Liver (tissue), 9 donors: ENCODE measurements around the gene CDIPT. TPM values are rescaled to one million over a fixed set of nuclear protein-coding genes. Genes with fewer than 3 reads are reported as not detected.

Experiments used
- DNase-seq: peaks from one replicate; pipeline ENCODE4 v3.0.0-alpha.2; 2017; ENCODE audit warnings: low spot score
- H3K27ac ChIP-seq, 2 donors: one replicate each; pipeline ENCODE4 v1.7.0; 2013; ENCODE audit warnings: inconsistent platforms in 2 of 2, low read length in 2 of 2, control low read depth in 1 of 2, low read depth in 1 of 2, mild to moderate bottlenecking in 1 of 2
- H3K27me3 ChIP-seq, 4 donors: one replicate each; pipeline versions ENCODE4 v1.6.1 to v1.7.0; 2013; ENCODE audit warnings: low read length in 3 of 4, inconsistent platforms in 1 of 4, mild to moderate bottlenecking in 1 of 4, moderate library complexity in 1 of 4; ENCODE audit not compliant: control insufficient read depth in 4 of 4, insufficient read depth in 4 of 4
- H3K36me3 ChIP-seq, 4 donors: one replicate each; pipeline versions ENCODE4 v1.6.1 to v1.7.0; 2013; ENCODE audit warnings: low read length in 3 of 4, mild to moderate bottlenecking in 3 of 4, low read depth in 1 of 4, moderate library complexity in 1 of 4; ENCODE audit not compliant: control insufficient read depth in 4 of 4, insufficient read depth in 3 of 4
- H3K4me1 ChIP-seq, 4 donors: one replicate each; pipeline versions ENCODE4 v1.6.1 to v1.7.0; 2013; ENCODE audit warnings: low read length in 3 of 4, mild to moderate bottlenecking in 3 of 4, moderate library complexity in 1 of 4; ENCODE audit not compliant: control insufficient read depth in 4 of 4, insufficient read depth in 4 of 4
- H3K4me3 ChIP-seq, 3 donors: one replicate each; pipeline versions ENCODE4 v1.6.1 to v1.7.0; 2013; ENCODE audit warnings: low read length in 3 of 3, control low read depth in 1 of 3, low read depth in 1 of 3, mild to moderate bottlenecking in 1 of 3
- H3K9ac ChIP-seq, 2 donors: one replicate each; pipeline ENCODE4 v1.7.0; 2013; ENCODE audit warnings: low read length in 2 of 2, mild to moderate bottlenecking in 2 of 2, moderate library complexity in 2 of 2, control low read depth in 1 of 2, low read depth in 1 of 2
- H3K9me3 ChIP-seq, 4 donors: one replicate each; pipeline versions ENCODE4 v1.6.1 to v1.7.0; 2013; ENCODE audit warnings: low read length in 3 of 4; ENCODE audit not compliant: control insufficient read depth in 4 of 4
- EGR1 ChIP-seq, 2 donors: IDR thresholded peaks; 2 replicates each; pipeline ENCODE4 v1.6.1; 2016 to 2018; ENCODE audit warnings: antibody characterized with exemption in 2 of 2, low read depth in 2 of 2
- FOXA1 ChIP-seq: IDR thresholded peaks from 2 replicates; pipeline ENCODE4 v1.6.1; 2016; ENCODE audit warnings: antibody characterized with exemption
- FOXA2 ChIP-seq: IDR thresholded peaks from 2 replicates; pipeline ENCODE4 v1.6.1; 2016; ENCODE audit warnings: antibody characterized with exemption
- HNF4A ChIP-seq, 2 donors: conservative IDR thresholded peaks; 2 replicates each; pipeline ENCODE4 v1.6.1; 2016; ENCODE audit warnings: antibody characterized with exemption in 2 of 2, mild to moderate bottlenecking in 2 of 2
- JUND ChIP-seq, 2 donors: IDR thresholded peaks; 2 replicates each; pipeline ENCODE4 v1.6.1; 2016; ENCODE audit warnings: antibody characterized with exemption in 2 of 2
- NR2F2 ChIP-seq: IDR thresholded peaks from 2 replicates; pipeline ENCODE4 v1.6.1; 2016; ENCODE audit warnings: antibody characterized with exemption
- RAD21 ChIP-seq, 2 donors: IDR thresholded peaks; 2 replicates each; pipeline ENCODE4 v1.6.1; 2016; ENCODE audit warnings: antibody characterized with exemption in 2 of 2, mild to moderate bottlenecking in 2 of 2
- REST ChIP-seq: IDR thresholded peaks from 2 replicates; pipeline ENCODE4 v1.6.1; 2016; ENCODE audit warnings: antibody characterized with exemption, mild to moderate bottlenecking
- RXRA ChIP-seq, 2 donors: IDR thresholded peaks; 2 replicates each; pipeline ENCODE4 v1.6.1; 2017 to 2018; ENCODE audit warnings: antibody characterized with exemption in 2 of 2, mild to moderate bottlenecking in 1 of 2
- SP1 ChIP-seq: IDR thresholded peaks from 2 replicates; pipeline ENCODE4 v1.6.1; 2018; ENCODE audit warnings: antibody characterized with exemption, mild to moderate bottlenecking
- TAF1 ChIP-seq: conservative IDR thresholded peaks from 2 replicates; pipeline ENCODE4 v1.6.1; 2016; ENCODE audit warnings: antibody characterized with exemption, mild to moderate bottlenecking
- YY1 ChIP-seq: IDR thresholded peaks from 2 replicates; pipeline ENCODE4 v1.6.1; 2016; ENCODE audit warnings: antibody characterized with exemption, mild to moderate bottlenecking
- ZBTB33 ChIP-seq: IDR thresholded peaks from 2 replicates; pipeline ENCODE4 v1.6.1; 2016; ENCODE audit warnings: antibody characterized with exemption
- WGBS: extraction: QIAGEN DNeasy Blood & Tissue Kit; methylation state at CpG from one replicate; pipeline ENCODE4 v1.1.7; 2013; 5-methylcytosine and 5-hydroxymethylcytosine counted together
- polyA plus RNA-seq, 2 donors: library from polyadenylated mRNA; stranded (reverse) in 1 of 2; unstranded in 1 of 2; fragments of 200-250 nt in 1 of 2; fragments of >200 nt in 1 of 2; fragmentation: Nextera tagmentation in 1 of 2; extraction: Ambion mirVana in 1 of 2; gene quantifications; one replicate each; pipeline versions ENCODE4 v1.2.1 to v1.2.3, GENCODE V29; 2013 to 2015
- total RNA-seq, 2 donors: library from RNA; depleted of rRNA; stranded (reverse); fragments of >200 nt; gene quantifications; one replicate each; pipeline ENCODE4 v1.2.3, GENCODE V29; 2014
- TF ChIP-seq, protein P1 (sequence below): IDR thresholded peaks from 2 replicates; pipeline ENCODE4 v1.6.1; 2016; ENCODE audit warnings: antibody characterized with exemption
- TF ChIP-seq, protein P2 (sequence below): IDR thresholded peaks from 2 replicates; pipeline ENCODE4 v1.6.1; 2016; ENCODE audit warnings: antibody characterized with exemption
- donor health status: healthy.
- donor health status: healthy.
- donor health status: healthy.
- donor health status: healthy.
- donor health status: healthy.

The CDIPT gene
- total and polyA plus RNA-seq, 4 donors = 31.4 to 102 (median 38.4) TPM

- H3K27me3 ChIP-seq = no peaks in the 10 kb centered on the region
- no peak overlapping the region for H3K9ac ChIP-seq
- H3K27ac ChIP-seq = peak overlapping the region; percentile 85 to 88
- H3K4me3 ChIP-seq = no peak overlapping the region
- H3K36me3 ChIP-seq = peaks cover 2 to 10% (median 4%) of the 10 kb centered on the region in 4 donors
- H3K9me3 ChIP-seq = no peaks in the 10 kb centered on the region
- WGBS = 43% methylated on average over 9 of the region's 9 CpGs
- peaks cover 18 to 55% (median 33%) of the 10 kb centered on the region in 4 donors for H3K4me1 ChIP-seq
- DNase-seq = no peak
- TF ChIP-seq REST (no peak), RXRA (IDR thresholded peaks at IDR 0.05) (no peak), EGR1 (IDR thresholded peaks at IDR 0.05; ENCODE audit: low read depth in 2 of 2) (no peak), RAD21 (IDR thresholded peaks at IDR 0.05) (no peak)
- TF ChIP-seq, protein P1, sequence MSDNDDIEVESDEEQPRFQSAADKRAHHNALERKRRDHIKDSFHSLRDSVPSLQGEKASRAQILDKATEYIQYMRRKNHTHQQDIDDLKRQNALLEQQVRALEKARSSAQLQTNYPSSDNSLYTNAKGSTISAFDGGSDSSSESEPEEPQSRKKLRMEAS = no peak
- TF ChIP-seq, protein P2, sequence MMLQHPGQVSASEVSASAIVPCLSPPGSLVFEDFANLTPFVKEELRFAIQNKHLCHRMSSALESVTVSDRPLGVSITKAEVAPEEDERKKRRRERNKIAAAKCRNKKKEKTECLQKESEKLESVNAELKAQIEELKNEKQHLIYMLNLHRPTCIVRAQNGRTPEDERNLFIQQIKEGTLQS = no peak
These were observed 52.3 kb downstream of the CDIPT start for GRCh38 chr16:29810699-29811169.

DNA sequence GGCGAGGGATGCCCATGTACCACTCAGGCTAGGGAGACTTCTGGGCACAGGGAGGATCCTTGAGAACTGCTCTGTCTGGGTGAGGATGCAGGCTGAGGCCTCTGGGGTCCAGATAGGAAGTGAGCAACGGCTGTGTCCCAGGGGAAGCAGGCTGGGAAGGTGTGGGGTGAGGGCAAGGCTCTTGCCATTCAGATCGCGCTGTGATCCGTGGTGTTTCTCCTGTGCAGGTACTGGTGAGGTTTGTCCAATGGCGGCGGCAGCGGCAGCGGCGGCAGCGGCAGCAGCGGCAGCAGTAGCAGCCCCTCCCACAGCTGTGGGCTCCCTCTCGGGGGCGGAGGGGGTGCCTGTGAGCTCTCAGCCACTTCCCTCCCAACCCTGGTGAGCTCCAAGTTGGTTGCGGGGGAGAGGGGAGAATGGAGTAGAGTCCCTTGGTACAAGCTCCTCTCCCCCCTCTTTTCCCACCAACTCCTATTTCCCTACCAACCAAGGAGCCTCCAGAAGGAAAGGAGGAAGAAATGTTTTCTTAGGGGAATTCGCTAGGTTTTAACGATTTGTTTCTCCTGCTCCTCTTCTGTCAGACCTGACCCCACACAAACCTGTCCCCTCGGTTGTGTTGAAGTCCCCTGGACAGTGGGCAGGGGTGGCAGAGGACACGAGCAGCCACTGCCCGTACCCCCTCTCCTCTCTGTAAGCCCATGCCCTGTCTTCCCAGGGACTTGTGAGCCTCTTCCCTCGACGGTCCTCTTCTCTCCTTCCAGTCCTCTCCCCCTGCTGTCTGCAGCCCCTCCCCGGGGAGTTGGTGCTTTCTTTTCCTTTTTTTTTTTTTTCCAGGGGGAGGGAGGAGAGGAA, 53.0 kb downstream of the CDIPT start:
- no peak for DNase-seq
- WGBS = 76% methylated on average over 23 of the region's 23 CpGs
- H3K36me3 ChIP-seq = peaks cover 2 to 10% (median 4%) of the 10 kb centered on the region in 4 donors
- no peak overlapping the region for H3K4me3 ChIP-seq
- H3K9me3 ChIP-seq = no peaks in the 10 kb centered on the region
- H3K27ac ChIP-seq = peak overlapping the region; percentile 8 to 85
- TF ChIP-seq FOXA2 = no peak
- no peak for TF ChIP-seq HNF4A (conservative IDR thresholded peaks at IDR 0.05)
- TF ChIP-seq, protein P1 = no peak
- no peak for TF ChIP-seq FOXA1
- no peak for TF ChIP-seq ZBTB33
- no peak for TF ChIP-seq YY1
- no peak for TF ChIP-seq RXRA (IDR thresholded peaks at IDR 0.05)
- no peak for TF ChIP-seq NR2F2
- TF ChIP-seq EGR1 (IDR thresholded peaks at IDR 0.05; ENCODE audit: low read depth in 2 of 2) = no peak
- TF ChIP-seq RAD21 (IDR thresholded peaks at IDR 0.05) = no peak
- no peak for TF ChIP-seq JUND (IDR thresholded peaks at IDR 0.05)
- TF ChIP-seq REST = no peak
- TF ChIP-seq, protein P2 = no peak
- no peak for TF ChIP-seq SP1
- no peak for TF ChIP-seq TAF1
- H3K27me3 ChIP-seq = no peaks in the 10 kb centered on the region
- no peak overlapping the region for H3K9ac ChIP-seq
- peaks cover 16 to 51% (median 30%) of the 10 kb centered on the region in 4 donors for H3K4me1 ChIP-seq
